ENCODE results near the gene GJC2. TPM values are rescaled to one million over a fixed set of nuclear protein-coding genes. Genes with fewer than 3 reads are reported as not detected.
"Not testable (repeated sequence)": the region's sequence is repeated elsewhere in the genome, so short reads cannot be mapped to it uniquely, and the experiment has no call there.

GJC2 gene
- total RNA-seq, 4 donors from 2014 or later, result 5.1 to 9.0 (median 7.0) TPM

DNA sequence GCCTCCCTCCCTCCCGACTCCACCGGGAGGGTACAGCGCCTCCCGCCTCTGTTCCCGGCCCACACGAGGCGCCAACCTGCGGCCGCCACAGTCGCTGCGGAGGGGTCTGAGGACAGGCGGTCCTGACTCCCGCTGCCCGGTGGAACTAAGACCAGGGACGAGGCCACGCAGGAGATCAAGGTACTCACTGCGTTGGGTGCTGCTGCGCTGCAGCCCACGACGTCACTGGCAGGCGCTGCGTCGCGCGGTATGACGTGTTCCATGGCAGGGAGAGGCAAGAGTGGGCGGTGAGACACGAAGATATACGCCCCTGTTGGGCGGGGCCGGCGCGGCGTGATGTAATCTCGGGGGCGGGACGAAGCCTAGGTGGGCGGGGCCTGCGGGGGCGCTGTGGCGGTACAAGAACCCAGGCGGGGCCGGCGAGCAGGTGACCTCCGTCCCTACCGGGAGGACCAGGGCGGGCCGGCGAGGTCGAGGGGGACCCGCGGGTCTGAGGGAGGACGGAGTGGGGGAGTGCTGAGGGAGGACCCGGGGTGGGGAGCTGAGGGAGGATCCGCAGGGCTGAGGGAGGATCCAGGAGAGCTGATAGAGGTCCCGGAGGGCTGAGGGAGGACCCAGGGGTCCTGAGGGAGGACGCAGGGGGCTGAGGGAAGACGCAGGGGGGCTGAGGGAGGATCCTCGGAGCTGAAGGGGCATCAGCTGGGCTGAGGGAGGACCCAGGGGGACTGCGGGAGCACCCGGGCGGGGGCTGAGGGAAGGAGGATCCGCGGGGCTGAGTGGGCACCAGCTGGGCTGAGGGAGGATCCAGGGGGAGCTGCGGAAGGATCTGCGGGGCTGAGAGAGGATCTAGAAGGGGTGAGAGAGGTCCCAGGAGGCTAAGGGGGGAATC, 40.4 kb upstream of the GJC2 start, which contains the start of gene MRPL55:
Gene MRPL55, minus strand, starts transcription at position 227 of the 889 bp plus-strand sequence. CDS start 1,039 bp downstream, outside the sequence.
- peak; percentile 95 to 96 for TF ChIP-seq POLR2A (IDR thresholded peaks at IDR 0.05)
- peak; percentile 100 for TF ChIP-seq POLR2AphosphoS5 (IDR thresholded peaks at IDR 0.05)
- no peak for TF ChIP-seq EP300 (IDR thresholded peaks at IDR 0.05)
- TF ChIP-seq, protein P1, sequence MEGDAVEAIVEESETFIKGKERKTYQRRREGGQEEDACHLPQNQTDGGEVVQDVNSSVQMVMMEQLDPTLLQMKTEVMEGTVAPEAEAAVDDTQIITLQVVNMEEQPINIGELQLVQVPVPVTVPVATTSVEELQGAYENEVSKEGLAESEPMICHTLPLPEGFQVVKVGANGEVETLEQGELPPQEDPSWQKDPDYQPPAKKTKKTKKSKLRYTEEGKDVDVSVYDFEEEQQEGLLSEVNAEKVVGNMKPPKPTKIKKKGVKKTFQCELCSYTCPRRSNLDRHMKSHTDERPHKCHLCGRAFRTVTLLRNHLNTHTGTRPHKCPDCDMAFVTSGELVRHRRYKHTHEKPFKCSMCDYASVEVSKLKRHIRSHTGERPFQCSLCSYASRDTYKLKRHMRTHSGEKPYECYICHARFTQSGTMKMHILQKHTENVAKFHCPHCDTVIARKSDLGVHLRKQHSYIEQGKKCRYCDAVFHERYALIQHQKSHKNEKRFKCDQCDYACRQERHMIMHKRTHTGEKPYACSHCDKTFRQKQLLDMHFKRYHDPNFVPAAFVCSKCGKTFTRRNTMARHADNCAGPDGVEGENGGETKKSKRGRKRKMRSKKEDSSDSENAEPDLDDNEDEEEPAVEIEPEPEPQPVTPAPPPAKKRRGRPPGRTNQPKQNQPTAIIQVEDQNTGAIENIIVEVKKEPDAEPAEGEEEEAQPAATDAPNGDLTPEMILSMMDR (IDR thresholded peaks at IDR 0.05), result peak in 2 of 4 experiments; percentile 1 to 26
- no peaks in the 10 kb centered on the region for H3K27me3 ChIP-seq
- H3K9me3 ChIP-seq, result no peaks in the 10 kb centered on the region
- H3K4me3 ChIP-seq, result peak within 1 kb of the TSS; percentile 89 to 93
- peaks cover 0 to 29% of the 10 kb centered on the region in 2 donors for H3K36me3 ChIP-seq
- peak; percentile 94 for ATAC-seq
- H3K27ac ChIP-seq, result peak within 1 kb of the TSS; percentile 94 to 97 (median 95)
- H3K4me1 ChIP-seq, result peaks cover 3 to 32% (median 10%) of the 10 kb centered on the region in 3 donors
- WGBS, 2 donors (ENCODE audit: low coverage in 1 of 2), result 0% methylated on average over 5 to 11 of the region's 66 CpGs

DNA sequence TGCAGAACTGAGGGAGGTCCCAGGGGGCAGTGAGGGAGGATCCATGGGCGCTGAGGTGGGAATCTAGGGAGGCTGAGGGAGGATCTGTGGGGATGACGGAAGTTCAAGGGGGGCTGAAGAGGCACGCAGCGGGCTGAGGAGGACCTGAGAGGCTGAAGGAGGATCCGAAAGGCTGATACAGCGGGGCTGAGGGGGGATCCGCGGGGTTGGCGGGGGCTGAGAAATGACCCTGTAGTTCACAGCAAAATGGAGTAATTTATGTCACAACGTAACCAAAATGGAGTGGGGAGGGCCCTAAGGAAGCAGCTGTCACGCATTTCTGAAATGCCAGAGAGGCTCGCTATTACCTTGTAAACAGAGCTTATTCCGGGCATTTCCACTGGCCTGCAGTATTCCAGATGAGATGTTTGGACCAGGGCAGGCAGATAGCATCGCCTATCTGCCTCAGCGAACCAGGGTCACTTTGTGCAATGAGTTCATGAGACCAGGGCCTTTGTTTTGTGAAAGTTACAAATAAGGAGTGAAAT, 39.7 kb upstream of the GJC2 start:
- Histone ChIP-seq H3K27me3 (no peaks in the 10 kb centered on the region), H3K9me3 (no peaks in the 10 kb centered on the region), H3K4me3 (peak overlapping the region; percentile 89 to 93), H3K36me3 (peaks cover 0 to 29% of the 10 kb centered on the region in 2 donors), H3K27ac (peak overlapping the region; percentile 90 to 97 (median 95)), H3K4me1 (peaks cover 3 to 32% (median 10%) of the 10 kb centered on the region in 3 donors)
- TF ChIP-seq, protein P1 (IDR thresholded peaks at IDR 0.05), result no peak
- TF ChIP-seq POLR2A (IDR thresholded peaks at IDR 0.05) (no peak), EP300 (IDR thresholded peaks at IDR 0.05) (no peak), POLR2AphosphoS5 (IDR thresholded peaks at IDR 0.05) (peak; percentile 43)
- ATAC-seq, result peak; percentile 39
- WGBS, 2 donors (ENCODE audit: low coverage in 1 of 2), result 16 to 22% methylated on average over 10 to 12 of the region's 15 CpGs

DNA sequence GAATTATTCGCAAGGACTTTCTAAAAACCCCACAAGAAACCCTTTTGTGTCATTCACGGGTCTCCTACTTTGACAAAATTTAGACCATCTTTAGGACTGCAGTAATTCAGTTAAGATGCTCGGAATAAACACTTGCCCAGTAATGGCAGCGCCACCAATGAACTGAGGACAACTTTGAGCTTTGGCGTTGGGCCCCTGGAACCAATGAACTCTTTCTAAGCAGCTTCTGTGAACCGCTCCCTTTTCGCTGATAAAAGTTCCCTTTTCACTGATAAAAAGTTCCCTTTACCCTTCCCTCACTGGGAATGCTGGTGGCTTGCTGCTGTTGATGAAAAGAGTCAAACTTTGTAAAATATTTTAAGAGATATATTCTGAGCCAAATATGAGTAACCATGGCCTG, 39.2 kb upstream of the GJC2 start:
- Histone ChIP-seq H3K9me3 (no peaks in the 10 kb centered on the region), H3K36me3 (peaks cover 0 to 25% of the 10 kb centered on the region in 2 donors), H3K4me3 (peak overlapping the region in 1 of 2 donors; percentile 93), H3K27me3 (no peaks in the 10 kb centered on the region), H3K4me1 (peaks cover 3 to 32% (median 10%) of the 10 kb centered on the region in 3 donors), H3K27ac (peak overlapping the region in 3 of 4 donors; percentile 94 to 97 (median 96))
- 88 to 92% methylated on average over 7 of the region's 7 CpGs for WGBS, 2 donors (ENCODE audit: low coverage in 1 of 2)
- no peak for ATAC-seq
- no peak for TF ChIP-seq EP300 (IDR thresholded peaks at IDR 0.05)

DNA sequence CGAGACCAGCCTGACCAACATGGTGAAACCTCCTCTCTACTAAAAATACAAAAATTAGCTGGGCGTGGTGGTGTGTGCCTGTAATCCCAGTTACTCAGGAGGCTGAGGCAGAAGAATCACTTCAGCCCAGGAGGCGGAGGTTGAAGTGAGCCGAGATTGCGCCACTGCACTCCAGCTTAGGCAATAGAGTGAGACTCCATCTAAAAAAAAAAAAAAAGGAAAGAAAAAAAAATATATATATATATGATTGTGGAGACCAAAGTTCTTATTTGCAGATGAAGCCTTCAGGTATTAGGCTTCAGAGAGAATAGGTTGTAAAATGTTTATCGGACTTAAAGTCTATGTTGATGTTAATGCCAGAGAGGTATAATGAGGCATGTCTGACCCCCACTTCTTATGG, 38.4 kb upstream of the GJC2 start:
- H3K9me3 ChIP-seq, H3K27me3 ChIP-seq, ATAC-seq, H3K4me3 ChIP-seq, H3K27ac ChIP-seq: not testable (repeated sequence)
- H3K36me3 ChIP-seq, result peaks cover 0 to 18% of the 10 kb centered on the region in 2 donors
- peaks cover 3 to 32% (median 10%) of the 10 kb centered on the region in 3 donors for H3K4me1 ChIP-seq
- WGBS, 2 donors (ENCODE audit: low coverage in 1 of 2), result 92 to 93% methylated on average over 4 to 6 of the region's 6 CpGs

DNA sequence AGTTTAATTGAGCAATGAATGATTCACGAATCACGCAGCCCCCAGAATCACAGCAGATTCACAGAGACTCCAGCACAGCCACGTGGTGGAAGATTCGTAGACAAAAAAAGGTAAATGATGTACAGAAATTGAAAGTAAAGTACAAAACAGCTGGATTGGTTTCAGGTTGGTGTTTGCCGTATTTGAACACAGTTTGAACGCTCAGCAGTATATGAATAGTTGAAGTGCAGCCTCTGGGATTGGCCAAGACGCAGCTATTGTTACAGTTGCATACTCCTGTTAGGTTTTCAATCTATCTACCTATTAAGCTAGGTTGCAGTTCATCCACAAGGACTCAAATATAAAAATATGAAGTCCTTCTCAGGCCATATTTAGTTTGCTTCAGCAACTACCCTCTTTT, 37.6 kb upstream of the GJC2 start:
- Histone ChIP-seq H3K4me3 (no peak overlapping the region), H3K36me3 (peaks cover 0 to 9% of the 10 kb centered on the region in 2 donors), H3K4me1 (peaks cover 3 to 31% (median 10%) of the 10 kb centered on the region in 3 donors), H3K9me3 (no peaks in the 10 kb centered on the region), H3K27me3 (no peaks in the 10 kb centered on the region), H3K27ac (no peak overlapping the region)
- TF ChIP-seq POLR2A (IDR thresholded peaks at IDR 0.05), result no peak
- TF ChIP-seq, protein P1 (IDR thresholded peaks at IDR 0.05), result no peak
- no peak for TF ChIP-seq POLR2AphosphoS5 (IDR thresholded peaks at IDR 0.05)
- TF ChIP-seq EP300 (IDR thresholded peaks at IDR 0.05), result no peak
- 84 to 91% methylated on average over 6 to 7 of the region's 7 CpGs for WGBS, 2 donors (ENCODE audit: low coverage in 1 of 2)
- ATAC-seq, result no peak

All from gastroesophageal sphincter (tissue), 4 donors.